ENCODE data around the gene GCHFR.

DNA sequence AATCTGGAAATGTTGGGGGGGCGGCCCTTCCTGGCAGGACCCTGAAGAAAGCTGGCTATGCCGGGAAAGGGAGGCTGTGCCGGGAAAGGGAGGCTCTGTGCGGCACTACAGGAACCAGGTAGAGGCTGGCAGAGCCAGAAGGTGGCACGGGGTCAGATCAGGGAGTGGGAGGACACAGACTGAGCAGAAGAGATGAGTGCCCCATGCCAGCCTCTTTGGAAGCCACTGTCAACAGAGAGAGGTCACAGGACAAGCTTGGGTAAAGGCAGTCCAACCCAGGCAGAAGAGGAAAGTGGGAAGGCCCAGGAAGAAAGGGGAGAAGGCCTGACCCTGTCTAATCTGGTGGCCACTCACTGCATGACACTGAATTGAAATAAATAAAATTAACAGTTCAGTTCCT is 7.4 kb downstream of the GCHFR start:
- TF ChIP-seq, protein P1, sequence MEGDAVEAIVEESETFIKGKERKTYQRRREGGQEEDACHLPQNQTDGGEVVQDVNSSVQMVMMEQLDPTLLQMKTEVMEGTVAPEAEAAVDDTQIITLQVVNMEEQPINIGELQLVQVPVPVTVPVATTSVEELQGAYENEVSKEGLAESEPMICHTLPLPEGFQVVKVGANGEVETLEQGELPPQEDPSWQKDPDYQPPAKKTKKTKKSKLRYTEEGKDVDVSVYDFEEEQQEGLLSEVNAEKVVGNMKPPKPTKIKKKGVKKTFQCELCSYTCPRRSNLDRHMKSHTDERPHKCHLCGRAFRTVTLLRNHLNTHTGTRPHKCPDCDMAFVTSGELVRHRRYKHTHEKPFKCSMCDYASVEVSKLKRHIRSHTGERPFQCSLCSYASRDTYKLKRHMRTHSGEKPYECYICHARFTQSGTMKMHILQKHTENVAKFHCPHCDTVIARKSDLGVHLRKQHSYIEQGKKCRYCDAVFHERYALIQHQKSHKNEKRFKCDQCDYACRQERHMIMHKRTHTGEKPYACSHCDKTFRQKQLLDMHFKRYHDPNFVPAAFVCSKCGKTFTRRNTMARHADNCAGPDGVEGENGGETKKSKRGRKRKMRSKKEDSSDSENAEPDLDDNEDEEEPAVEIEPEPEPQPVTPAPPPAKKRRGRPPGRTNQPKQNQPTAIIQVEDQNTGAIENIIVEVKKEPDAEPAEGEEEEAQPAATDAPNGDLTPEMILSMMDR (IDR thresholded peaks at IDR 0.05; ENCODE audit: extremely low read depth in 1 of 2, insufficient read depth in 1 of 2, low read depth in 1 of 2, low read length in 2 of 2): no peak
- no peak for TF ChIP-seq MYC (IDR thresholded peaks at IDR 0.05; ENCODE audit: low read depth, low read length)
- TF ChIP-seq, protein P2, sequence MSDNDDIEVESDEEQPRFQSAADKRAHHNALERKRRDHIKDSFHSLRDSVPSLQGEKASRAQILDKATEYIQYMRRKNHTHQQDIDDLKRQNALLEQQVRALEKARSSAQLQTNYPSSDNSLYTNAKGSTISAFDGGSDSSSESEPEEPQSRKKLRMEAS (IDR thresholded peaks at IDR 0.05; ENCODE audit: insufficient read depth, insufficient read length): no peak
